GM19023 (cell line): ENCODE measurements around the gene TAL2.
"Not testable (repeated sequence)": the region's sequence is repeated elsewhere in the genome, so short reads cannot be mapped to it uniquely, and the experiment has no call there.

Experiments
- ATAC-seq: cut with Tn5 transposase; IDR thresholded peaks from one replicate; pipeline ENCODE4 v1.9.1; 2021; ENCODE audit warnings: mild to moderate bottlenecking, moderate library complexity; ENCODE audit not compliant: unreplicated experiment

TAL2 gene

DNA sequence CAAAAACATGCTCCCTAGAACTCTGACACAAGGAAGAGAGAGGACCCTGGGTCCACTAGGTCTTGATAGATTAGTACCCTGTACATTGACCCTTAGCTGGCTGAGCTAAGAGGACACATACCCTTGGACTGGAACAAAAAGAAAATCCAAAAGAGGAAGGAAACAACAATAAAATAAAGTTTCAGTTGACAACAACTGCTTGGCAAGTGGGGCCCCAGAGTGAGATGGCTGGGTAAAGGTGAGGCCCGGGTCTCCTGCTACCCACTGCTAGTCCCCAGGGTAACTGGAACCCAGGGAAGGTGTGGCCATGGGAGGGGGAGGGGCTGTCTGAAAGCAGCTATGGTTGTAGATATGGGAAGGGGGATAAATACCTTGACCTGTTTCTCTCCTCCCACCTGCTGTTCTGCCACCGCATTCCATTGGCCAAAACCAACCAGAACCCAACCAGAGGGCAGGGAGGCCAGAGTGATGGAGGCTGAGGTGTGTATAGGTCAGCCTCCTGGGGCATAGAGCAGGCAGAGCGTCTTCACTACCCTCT is 11.7 kb downstream of the TAL2 start:
- no peak for ATAC-seq

DNA sequence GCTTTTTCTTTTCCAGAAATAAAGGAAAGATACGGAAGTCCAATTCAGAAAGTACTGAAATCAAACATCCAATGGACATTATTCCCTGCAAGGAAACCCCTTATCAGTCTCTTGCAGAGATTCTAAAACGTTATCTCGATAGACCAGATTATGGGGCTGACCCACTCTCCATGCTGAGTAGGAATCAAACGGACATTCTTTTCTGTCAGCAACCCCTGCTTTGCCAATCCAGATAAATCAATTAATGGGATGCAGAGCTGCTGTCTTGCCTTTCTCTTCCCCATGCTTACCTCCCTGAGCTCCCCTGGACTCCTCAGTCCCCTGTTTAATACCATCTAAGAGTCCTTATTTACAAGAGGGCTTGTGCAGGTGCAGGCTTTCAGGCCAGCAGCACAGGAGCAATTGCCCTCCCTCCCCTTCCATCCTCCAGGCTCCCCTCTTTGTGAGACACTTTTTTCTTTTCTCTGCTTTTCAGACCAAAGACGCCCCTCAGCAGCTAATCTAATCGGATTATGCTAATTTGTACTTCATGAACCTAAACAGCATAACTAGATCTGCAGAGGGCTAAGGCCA is 14.2 kb downstream of the TAL2 start:
- ATAC-seq = no peak

DNA sequence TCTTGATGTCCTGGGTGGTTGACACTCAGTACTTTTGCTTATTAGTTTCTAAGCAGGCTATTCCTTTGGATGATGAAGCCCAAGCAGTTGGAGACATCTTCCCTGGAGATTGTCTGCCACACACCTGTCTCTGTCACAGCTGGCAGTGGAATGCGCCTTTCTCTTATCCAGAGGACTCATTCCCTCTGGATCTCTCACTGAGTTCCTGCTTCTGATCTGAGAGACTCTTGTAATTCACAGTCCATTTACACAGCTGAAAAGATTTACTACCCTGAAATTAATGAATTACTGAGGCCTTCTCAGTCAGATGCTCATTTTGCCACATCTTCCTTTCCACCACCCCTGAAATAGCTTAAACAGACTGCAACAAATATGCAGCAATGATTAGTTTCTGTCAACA is 15.9 kb downstream of the TAL2 start:
- no peak for ATAC-seq

DNA sequence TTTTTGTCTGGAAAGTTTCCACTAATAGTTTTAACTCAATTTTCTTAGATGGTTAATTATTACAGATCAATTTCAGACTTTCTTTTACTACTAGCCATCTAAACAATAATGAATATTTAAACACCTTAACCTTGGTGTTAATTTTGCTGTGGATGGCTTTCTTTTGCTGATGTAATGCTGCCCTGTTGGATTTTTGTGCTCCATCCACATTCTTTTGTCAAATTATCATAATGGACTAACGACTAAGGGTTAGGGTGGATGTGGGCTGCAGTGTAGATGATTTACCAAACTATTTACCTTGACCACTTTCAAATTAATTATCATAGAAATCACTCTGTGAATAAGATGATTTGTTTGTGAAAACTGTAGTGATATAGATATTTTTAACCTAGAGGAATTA is 16.5 kb downstream of the TAL2 start:
- ATAC-seq = no peak

DNA sequence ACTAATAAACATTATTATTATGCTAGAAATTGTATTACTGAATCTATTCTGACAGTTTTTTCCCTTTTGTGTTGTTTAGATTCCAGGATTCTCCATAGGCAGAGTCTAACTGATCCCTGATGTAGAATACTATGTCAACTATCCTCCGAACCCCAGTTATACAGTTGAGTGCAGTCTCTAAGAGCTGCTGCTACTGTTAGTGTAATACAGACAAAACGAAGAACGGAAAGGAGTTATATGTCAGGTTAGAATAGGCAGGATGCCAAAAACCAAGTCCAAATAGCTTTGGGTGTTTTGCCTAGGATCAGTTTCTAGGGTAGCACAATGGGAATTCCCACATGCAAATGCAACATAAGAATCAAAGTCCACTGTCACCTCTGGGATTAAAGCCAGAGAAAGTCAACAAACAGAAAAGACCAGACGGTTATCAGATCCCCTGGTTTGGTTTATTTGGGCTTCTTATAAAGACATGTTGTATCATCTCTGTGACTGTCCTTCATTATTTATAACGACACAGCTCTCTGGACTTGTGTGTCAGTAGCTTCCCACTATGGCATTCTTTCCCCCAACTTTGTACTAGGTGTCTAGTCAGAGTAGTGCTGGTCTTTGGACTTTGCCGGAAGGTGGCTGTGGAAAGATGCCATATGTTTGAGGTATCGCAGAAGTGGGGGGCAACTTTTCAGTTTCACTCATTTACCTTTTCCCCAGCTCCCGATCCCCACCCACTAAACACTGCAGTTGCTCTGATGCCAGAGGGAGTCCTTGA is 17.2 kb downstream of the TAL2 start:
- no peak for ATAC-seq

DNA sequence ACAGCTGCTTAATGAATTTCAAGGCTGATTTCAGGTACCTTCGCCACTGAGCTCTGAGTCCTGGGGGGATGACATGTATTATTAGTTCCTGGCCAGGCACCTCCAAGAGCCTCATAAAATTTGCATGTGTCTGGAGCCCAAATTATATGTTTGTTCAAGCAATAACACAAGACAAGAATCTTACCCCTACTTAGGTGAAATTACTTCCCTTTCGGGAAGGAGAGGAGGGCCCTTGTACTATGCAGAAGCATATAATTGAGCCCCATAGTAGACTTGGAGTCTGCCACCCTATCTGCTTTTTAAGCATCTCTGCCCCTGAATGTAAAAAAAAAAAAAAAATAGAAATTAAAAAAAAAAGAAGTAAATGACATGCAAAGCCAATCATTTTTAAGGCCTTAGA is 19.1 kb downstream of the TAL2 start:
- ATAC-seq = no peak

DNA sequence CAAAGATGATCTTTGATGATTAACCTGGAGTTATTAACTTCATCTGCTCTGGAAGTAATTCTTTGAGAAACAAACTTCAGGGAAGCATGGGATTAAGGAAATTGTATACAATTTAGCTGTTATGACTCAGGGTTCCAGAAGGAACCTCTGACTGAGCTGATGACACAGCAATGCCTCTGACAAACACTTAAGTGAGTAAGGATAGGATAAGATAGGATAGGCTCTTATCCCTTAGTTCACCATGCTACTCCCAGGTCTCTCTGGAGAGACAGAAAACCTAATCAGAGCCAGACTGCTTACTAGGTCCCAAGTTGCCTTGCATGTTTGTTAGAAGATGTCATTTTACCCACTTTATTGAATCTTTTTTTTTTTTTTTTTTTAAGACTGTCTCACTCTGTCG is 19.5 kb downstream of the TAL2 start:
- ATAC-seq = no peak

DNA sequence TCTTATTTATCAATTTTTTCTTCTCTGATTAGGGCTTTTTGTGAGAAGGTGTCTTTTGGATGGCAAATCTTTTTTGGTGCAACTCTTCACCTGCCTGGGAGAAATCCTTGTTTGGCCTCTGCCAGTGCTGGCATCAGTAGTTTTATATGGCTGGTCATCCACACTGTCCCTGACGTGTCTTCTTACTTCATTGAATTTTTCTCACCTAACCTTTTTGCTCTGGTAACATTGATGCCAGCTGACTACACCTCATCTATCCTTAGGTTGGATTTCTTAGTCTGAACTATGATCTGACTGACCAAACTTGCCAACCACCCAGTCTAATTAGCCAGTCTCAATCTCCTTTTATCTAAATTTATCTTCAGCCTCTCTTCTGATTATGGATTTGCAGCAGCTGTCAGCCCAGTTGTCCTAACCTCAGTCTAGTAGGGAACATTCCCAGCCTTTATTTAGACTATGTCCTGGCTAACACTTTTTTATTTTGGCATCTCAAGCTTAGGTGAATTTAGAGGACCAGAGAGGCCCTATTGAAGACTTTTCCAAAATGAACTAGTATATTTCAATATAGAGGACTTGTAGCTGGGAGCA is 21.5 kb downstream of the TAL2 start:
- ATAC-seq = no peak

DNA sequence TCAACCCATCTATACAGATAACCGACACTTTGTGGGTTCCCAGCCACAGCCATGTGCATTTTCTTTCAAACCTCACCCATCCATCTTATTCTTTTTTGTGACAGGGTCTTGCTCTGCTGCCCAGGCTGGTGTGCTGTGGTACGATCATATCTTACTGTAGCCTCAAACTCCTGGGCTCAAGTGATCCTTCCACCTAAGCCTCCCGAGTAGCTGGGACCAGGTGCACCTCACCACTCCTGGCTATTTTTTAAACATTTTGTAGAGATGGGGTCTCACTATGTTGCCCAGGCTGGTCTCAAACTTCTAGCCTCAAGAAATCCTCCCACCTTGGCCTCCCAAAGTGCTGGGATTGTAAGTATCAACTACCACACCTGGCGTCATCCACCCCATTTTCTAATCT is 24.7 kb downstream of the TAL2 start:
- ATAC-seq = no peak

DNA sequence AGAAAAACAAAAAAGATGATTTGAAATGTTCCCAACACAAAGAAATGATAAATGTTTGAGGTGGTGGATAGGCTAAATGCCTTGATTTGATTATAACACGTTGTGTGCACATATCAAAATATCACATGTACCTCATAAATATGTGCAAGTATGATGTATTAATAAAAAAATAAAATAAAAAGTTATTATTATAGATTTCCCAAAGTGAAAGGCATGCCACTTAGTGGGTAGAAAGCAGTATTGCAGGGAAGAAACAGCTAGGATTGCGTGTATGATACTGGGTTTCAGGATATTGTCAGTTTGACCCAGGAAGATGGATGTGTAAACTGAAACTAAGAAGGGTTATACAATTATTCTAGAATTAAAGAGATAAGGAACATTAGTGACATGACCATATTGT is 28.5 kb downstream of the TAL2 start:
- no peak for ATAC-seq

DNA sequence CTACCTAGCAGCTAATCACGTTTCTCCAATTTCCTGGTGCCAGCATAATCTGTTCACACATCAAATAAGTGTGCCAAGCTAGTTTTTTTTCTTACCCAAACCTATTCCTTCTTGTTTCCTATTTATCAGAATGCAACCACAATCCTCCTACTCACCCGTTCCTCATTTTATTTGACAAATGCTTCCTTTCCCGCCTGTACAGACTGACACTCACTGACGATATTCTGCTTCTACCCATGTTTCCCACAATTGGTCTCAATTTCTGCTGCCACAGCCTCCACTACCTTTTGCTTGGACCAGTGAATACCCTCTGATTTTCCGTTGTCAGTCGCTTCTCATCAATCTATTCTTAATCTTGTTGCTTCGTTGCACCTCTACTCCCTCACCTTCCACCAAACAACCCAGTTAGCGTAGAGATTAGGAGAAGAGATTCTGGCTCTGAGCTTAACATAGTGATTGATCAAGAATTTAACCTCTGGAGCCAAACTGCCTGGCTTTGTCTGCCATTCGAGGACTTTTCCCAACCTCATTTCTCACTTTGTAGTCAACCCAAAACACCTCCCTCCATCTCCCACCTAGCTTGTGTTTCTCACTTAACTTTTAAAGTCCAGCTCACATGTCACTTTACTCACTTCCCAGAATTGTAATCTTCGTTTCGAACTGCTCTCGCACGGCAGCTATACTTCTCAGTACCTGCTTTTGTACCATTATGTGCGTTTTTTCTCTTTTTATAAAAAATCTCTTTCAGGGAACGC is 31.4 kb downstream of the TAL2 start:
- peak; percentile 12 for ATAC-seq

DNA sequence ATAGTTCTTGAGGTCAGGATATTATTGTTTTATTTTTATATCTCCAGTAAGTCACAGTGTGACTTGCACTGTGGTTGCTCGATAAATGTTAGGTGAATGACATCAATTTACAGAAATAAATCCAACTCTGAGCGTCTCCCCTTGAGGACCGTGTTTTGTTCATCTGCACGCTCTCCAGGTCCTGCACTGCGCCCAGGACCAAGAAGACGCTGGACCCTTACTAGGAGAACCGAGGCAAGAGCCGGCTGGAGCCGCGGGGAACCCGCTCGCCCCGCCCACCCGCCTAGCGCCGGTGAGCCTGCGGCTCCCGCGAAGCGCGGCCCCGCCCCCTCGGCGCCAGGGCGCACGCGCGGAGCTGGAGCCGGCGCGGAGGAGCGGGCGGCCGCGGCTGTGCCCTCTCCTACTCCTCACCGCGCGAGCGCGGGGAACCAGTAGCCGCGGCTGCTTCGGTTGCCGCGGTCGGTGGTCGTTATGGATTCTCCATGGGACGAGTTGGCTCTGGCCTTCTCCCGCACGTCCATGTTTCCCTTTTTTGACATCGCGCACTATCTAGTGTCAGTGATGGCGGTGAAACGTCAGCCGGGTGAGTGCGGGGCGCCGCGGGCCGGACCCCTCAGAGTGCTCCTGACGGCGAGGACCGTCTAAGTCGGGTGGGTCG is 32.1 kb downstream of the TAL2 start, which contains the start of gene TMEM38B:
TMEM38B (plus strand) TSS at position 352 of the 658 bp plus-strand sequence; CDS start at position 472, 120 bp downstream.
- ATAC-seq = peak; percentile 79

DNA sequence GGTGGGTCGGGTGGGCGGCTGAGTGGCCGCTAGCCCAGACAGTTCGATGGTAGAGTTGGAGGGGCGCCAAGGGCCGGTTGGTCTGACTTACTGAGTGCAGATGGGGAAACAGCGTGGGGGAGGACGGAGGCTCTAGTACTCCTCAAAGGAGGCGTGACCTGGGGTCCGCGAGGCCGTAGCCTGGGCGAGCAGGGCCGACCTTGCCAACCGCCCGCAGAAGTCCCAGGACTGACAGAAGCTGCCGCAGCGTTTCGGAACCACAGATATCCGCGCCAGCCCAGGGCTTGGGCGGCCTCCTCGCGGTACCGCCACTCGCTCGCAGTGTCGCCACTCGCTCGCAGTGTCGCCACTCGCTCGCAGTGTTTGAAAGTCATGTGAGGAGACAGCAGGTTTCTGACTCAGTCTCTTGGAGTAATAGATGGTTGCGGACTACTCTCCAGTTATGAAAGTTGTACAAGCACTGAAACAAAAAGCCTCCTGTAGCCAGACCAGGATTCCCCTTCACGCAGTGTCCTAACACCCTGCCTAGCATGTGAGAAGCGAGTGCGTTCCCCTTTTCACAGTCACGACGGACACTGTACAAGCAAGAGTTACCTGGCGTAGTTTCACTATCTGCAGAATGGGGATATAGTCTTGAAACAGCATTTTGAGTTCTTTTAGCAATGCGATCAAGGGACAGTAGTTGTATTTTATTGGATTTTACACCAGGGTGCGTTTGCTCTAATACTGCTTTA is 32.8 kb downstream of the TAL2 start:
- ATAC-seq = peak; percentile 71

DNA sequence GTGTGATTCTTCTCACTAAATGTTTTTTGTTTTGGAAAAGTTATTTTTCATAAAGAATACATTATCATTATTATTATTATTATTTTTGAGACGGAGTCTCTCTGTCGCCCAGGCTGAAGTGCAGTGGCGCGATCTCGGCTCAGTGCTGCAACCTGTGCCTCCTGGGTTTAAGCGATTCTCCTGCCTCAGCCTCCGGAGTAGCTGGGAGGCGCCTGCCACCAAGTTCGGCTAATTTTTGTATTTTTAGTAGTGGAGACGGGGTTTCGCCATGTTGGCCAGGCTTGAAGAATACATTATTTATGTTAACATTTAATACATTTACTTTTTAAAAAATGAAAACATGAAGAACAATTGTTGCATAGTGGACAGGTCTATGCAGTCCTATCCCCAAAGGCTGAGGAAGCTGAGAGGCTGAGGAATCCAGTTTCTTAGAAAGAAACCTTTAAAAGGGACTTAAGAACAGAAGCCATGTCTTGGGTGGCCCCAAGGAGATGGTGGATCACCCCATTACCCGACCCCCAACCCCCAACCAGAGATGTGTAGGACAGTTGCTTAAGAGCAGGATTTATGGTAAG is 34.0 kb downstream of the TAL2 start:
- ATAC-seq = no peak

DNA sequence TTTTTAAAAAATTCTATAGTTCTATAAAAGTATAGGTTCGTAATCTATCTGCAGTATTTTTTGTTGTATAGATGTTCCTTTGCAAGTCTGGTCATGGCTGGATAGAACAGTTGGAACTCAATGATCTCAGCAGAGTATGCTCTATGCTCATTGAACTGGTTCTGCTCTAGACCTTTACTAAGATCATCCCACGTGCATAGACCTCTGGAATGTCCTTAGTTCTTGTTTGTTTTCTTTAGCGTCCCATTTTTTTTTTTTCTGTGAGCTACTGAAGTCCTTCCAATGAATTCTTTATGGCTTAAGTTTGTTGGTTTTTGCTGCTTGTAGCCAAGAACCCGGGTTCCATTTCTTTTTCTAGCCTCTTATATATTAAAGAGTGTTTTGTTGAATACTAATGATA is 35.6 kb downstream of the TAL2 start:
- ATAC-seq = no peak

DNA sequence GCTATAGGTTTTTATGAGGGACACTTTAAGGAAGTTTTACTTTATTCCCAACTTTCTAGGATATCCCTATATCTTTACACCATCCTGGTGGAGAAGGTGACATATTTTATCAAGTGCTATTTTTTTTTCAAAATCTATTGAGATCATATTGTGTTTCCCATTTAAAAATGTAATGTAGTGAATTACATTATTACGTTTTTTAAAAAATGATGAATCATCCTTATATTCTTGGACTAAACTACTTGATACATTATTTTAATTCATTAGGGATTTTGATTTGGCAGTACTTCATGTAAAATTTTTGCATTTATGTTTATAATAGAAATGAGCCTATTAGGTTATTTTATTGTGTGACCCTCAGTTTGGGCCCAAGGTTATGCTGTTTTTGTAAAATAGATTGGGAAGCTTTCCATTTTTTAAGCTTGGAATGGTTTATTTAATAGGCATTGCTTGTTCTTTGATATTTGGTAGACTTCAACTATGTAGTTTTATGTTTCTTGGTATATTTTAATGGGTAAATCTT is 36.2 kb downstream of the TAL2 start:
- no peak for ATAC-seq

DNA sequence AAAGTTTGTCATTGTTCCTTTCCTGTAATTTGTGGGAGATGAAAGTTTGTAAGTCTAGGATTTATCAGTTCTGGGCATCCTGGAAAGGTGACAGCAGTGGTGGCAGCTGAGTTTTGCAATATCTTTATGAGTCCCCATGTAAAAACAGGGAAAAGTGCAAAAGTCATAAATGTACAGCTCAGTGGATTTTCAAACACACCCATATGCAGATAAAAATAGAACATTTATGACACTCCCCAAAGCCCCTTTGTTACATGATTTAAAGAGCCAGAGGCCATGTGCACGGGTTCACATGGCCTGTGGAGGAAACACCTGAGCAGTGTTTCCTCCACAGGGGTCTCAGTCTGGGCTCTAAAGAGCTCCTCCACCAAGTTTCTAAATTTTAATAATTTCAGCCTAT is 38.4 kb downstream of the TAL2 start:
- ATAC-seq = no peak

DNA sequence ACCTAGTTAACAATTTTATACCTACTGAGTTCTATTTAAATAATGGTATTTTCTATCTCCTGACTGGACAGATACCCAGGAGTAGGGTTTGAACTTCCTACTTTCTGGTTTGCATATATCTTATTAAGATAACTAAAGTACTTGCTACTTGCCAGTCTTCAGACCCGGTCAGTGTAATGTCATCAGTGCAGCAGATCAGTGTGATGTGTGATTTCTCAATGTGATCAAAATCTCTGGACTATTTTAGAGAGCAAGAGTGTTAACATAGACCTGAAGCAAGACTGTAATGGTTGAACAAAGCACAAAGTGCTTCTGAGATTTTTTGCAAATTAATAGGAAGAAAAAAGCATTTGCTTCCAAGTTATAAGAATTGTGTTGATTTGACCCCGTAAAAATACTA is 38.9 kb downstream of the TAL2 start:
- ATAC-seq = no peak

DNA sequence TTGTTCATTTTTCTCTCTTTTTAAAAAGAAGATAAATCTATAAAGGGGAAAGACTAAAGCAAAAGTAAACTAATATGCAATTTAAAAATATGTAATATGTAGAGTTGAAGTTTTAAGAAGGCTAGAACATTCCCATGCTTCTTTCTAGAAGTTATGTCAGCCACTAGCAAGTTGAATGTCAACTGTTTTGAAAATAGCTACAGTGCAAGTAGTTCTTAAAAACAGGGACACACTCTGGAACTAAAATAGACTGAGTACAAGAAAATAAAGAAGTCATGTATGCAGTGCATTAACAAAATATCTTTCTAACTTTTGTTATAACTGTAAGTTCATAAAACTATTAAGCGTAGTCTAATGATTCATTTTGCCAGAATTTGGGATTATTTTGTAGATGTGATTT is 40.0 kb downstream of the TAL2 start:
- no peak for ATAC-seq

DNA sequence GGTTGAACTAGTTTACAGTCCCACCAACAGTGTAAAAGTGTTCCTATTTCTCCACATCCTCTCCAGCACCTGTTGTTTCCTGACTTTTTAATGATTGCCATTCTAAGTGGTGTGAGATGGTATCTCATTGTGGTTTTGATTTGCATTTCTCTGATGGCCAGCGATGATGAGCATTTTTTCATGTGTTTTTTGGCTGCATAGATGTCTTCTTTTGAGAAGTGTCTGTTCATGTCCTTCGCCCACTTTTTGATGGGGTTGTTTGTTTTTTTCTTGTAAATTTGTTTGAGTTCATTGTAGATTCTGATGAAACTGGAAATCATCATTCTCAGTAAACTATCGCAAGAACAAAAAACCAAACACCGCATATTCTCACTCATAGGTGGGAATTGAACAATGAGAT is 41.4 kb downstream of the TAL2 start:
- not testable (repeated sequence) for ATAC-seq
